ENCODE results near the gene LTBP1.

- TF ChIP-seq CTCF (optimal IDR thresholded peaks at IDR 0.05 in 1 of 3, IDR thresholded peaks at IDR 0.05 in 1 of 3, conservative IDR thresholded peaks at IDR 0.05 in 1 of 3; ENCODE audit: extremely low read depth in 1 of 3, insufficient read depth in 2 of 3, low read length in 3 of 3), result no peak
- no peak for TF ChIP-seq EZH2 (IDR thresholded peaks at IDR 0.05; ENCODE audit: low read length)
These were observed 44.5 kb downstream of the LTBP1 start for GRCh38 chr2:32991091-32991845.

Data from keratinocyte (primary cell).